HEK293 (cell line): ENCODE measurements around the gene HNF1B.

Source experiments
- CTCF ChIA-PET: fragments of 350-600 bp; formaldehyde crosslinking; extraction: SDS; loops from one replicate; lab custom pipeline; 2021; ENCODE audit warnings: antibody characterized with exemption; lab: Yijun Ruan, JAX
- POLR2A ChIA-PET: fragments of 300-600 bp; formaldehyde crosslinking; extraction: SDS; loops from one replicate; lab custom pipeline; 2020; ENCODE audit warnings: antibody characterized with exemption, inconsistent platforms; lab: Yijun Ruan, JAX
- H3K27ac ChIP-seq: fragments of 200-500 bp; sonication (Bioruptor generic); 2 replicates; pipeline ENCODE4 v1.5.1; 2014; ENCODE audit warnings: low read depth, low read length, control low read depth, inconsistent platforms; ENCODE audit errors: extremely low read depth
- H3K36me3 ChIP-seq, 2 experiments: fragments of 200-500 bp in 1 of 2; sonication (Bioruptor generic) in 1 of 2; 1 replicate in 1 of 2; 2 replicates in 1 of 2; pipeline ENCODE4 v1.5.1; 2014 to 2017; ENCODE audit warnings: inconsistent platforms in 2 of 2, low read length in 2 of 2; ENCODE audit not compliant: control insufficient read depth in 2 of 2, insufficient read depth in 1 of 2
- H3K4me1 ChIP-seq: fragments of 200-500 bp; sonication (Bioruptor generic); 2 replicates; pipeline ENCODE4 v1.5.1; 2014; ENCODE audit warnings: mild to moderate bottlenecking, low read length, inconsistent platforms; ENCODE audit not compliant: control insufficient read depth, insufficient read depth
- H3K4me3 ChIP-seq: 2 replicates; pipeline ENCODE4 v1.5.1; 2011; ENCODE audit warnings: low read depth, mild to moderate bottlenecking, control low read depth, low read length, moderate library complexity
- H3K9me3 ChIP-seq: fragments of 200-500 bp; sonication (Bioruptor generic); 2 replicates; pipeline ENCODE4 v1.5.1; 2014; ENCODE audit warnings: low read depth, low read length, inconsistent platforms; ENCODE audit not compliant: control insufficient read depth, insufficient read depth
- KLF7 ChIP-seq: fragments of 450-650 bp; formaldehyde crosslinking; IDR thresholded peaks from 2 replicates; pipeline ENCODE4 v1.5.1; 2016; ENCODE audit warnings: missing biosample characterization, missing genetic modification characterization, borderline replicate concordance
- MZF1 ChIP-seq: fragments of 450-650 bp; formaldehyde crosslinking; IDR thresholded peaks from 2 replicates; pipeline ENCODE4 v1.5.1; 2017; ENCODE audit warnings: missing biosample characterization, missing genetic modification characterization, borderline replicate concordance
- OVOL3 ChIP-seq: fragments of 450-650 bp; formaldehyde crosslinking; IDR thresholded peaks from 2 replicates; pipeline ENCODE4 v1.5.1; 2016; ENCODE audit warnings: missing biosample characterization, missing genetic modification characterization
- SALL2 ChIP-seq: fragments of 450-650 bp; formaldehyde crosslinking; IDR thresholded peaks from 2 replicates; pipeline ENCODE4 v1.5.0; 2017; ENCODE audit warnings: missing biosample characterization, mild to moderate bottlenecking, missing genetic modification characterization, borderline replicate concordance
- SP3 ChIP-seq: fragments of 450-650 bp; formaldehyde crosslinking; IDR thresholded peaks from 2 replicates; pipeline ENCODE4 v1.5.1; 2016; ENCODE audit warnings: missing biosample characterization, missing genetic modification characterization
- TCF7L2 ChIP-seq: IDR thresholded peaks from 2 replicates; pipeline ENCODE4 v1.6.1; 2011; ENCODE audit warnings: low read depth, mild to moderate bottlenecking, inconsistent platforms, low read length, moderate library complexity, borderline replicate concordance
- ZFHX2 ChIP-seq: fragments of 450-650 bp; formaldehyde crosslinking; conservative IDR thresholded peaks from 2 replicates; pipeline ENCODE4 v1.5.1; 2016; ENCODE audit warnings: missing biosample characterization, missing genetic modification characterization
- ZNF2 ChIP-seq: fragments of 450-650 bp; formaldehyde crosslinking; IDR thresholded peaks from 2 replicates; pipeline ENCODE4 v1.5.1; 2016; ENCODE audit warnings: missing biosample characterization, missing genetic modification characterization
- ZNF510 ChIP-seq: fragments of 450-650 bp; formaldehyde crosslinking; IDR thresholded peaks from 2 replicates; pipeline ENCODE4 v1.5.1; 2018; ENCODE audit warnings: mild to moderate bottlenecking, missing genetic modification characterization, missing biosample characterization; ENCODE audit not compliant: insufficient replicate concordance
- ZNF530 ChIP-seq: fragments of 450-650 bp; formaldehyde crosslinking; IDR thresholded peaks from 2 replicates; pipeline ENCODE4 v1.5.1; 2016; ENCODE audit warnings: low read depth, missing biosample characterization, missing genetic modification characterization
- ZNF561 ChIP-seq: fragments of 450-650 bp; IDR thresholded peaks from 2 replicates; pipeline ENCODE4 v1.5.1; 2018; ENCODE audit warnings: missing biosample characterization, missing genetic modification characterization, borderline replicate concordance
- ZNF596 ChIP-seq: fragments of 450-650 bp; IDR thresholded peaks from 2 replicates; pipeline ENCODE4 v1.5.0; 2018; ENCODE audit warnings: missing biosample characterization, mild to moderate bottlenecking, missing genetic modification characterization, moderate library complexity
- ZNF610 ChIP-seq: fragments of 450-650 bp; formaldehyde crosslinking; IDR thresholded peaks from 2 replicates; pipeline ENCODE4 v1.5.1; 2016; ENCODE audit warnings: missing biosample characterization, missing genetic modification characterization, borderline replicate concordance
- ZNF677 ChIP-seq: fragments of 450-650 bp; IDR thresholded peaks from 2 replicates; pipeline ENCODE4 v1.5.0; 2018; ENCODE audit warnings: missing biosample characterization, mild to moderate bottlenecking, missing genetic modification characterization, moderate library complexity
- ZNF707 ChIP-seq: fragments of 450-650 bp; formaldehyde crosslinking; IDR thresholded peaks from 2 replicates; pipeline ENCODE4 v1.5.1; 2016; ENCODE audit warnings: missing biosample characterization, missing genetic modification characterization
- ZNF792 ChIP-seq: fragments of 450-650 bp; formaldehyde crosslinking; IDR thresholded peaks from 2 replicates; pipeline ENCODE4 v1.5.1; 2016; ENCODE audit warnings: missing biosample characterization, missing genetic modification characterization
- TF ChIP-seq, protein P1 (sequence below): fragments of 450-650 bp; IDR thresholded peaks from 2 replicates; pipeline ENCODE4 v1.5.1; 2018; ENCODE audit warnings: missing biosample characterization, mild to moderate bottlenecking, missing genetic modification characterization
- TF ChIP-seq, protein P2 (sequence below): fragments of 450-650 bp; formaldehyde crosslinking; IDR thresholded peaks from 2 replicates; pipeline ENCODE4 v1.5.1; 2016; ENCODE audit warnings: missing biosample characterization, missing genetic modification characterization
- TF ChIP-seq, protein P3 (sequence below): fragments of 450-650 bp; formaldehyde crosslinking; IDR thresholded peaks from 2 replicates; pipeline ENCODE4 v1.5.1; 2016; ENCODE audit warnings: missing biosample characterization, missing genetic modification characterization
- TF ChIP-seq, protein P4 (sequence below): IDR thresholded peaks from 2 replicates; pipeline ENCODE4 v1.6.1; 2011; ENCODE audit warnings: mild to moderate bottlenecking, low read depth, low read length, borderline replicate concordance

HNF1B gene

DNA sequence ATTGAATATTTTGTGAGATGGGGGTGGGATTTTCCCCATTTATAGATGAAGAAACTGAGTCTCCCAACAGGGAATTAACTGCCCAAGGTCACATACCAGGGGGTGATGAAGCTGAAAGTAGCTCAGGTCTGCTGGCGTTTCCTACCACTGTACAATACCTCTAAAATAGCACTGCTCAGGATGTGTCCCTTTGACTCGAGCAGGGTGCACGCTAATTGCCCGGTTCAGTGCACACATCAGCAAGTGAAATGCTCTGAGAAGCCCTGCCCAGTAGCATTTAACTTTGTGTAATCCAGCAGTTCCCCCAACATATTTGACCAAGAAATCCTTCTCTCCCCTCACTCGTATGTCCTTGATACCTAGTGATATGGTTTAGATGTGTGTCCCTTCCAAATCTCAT is 51.5 kb downstream of the HNF1B start:
- H3K4me1 ChIP-seq = no peaks in the 10 kb centered on the region
- ChIA-PET CTCF (interaction anchor here (0.6 to 1.6 kb wide), 4 partner anchors 9 to 1089 kb away, joined by 3 to 5 read pairs (median 4); no protein-coding TSS in a partner anchor), POLR2A (interaction anchor here (0.5 kb wide), 1 partner anchor 160 kb away, joined by 9 read pairs; no protein-coding TSS in a partner anchor)
- H3K4me3 ChIP-seq = no peak overlapping the region
- H3K9me3 ChIP-seq = no peaks in the 10 kb centered on the region
- no peak overlapping the region for H3K27ac ChIP-seq
- TF ChIP-seq, protein P1, sequence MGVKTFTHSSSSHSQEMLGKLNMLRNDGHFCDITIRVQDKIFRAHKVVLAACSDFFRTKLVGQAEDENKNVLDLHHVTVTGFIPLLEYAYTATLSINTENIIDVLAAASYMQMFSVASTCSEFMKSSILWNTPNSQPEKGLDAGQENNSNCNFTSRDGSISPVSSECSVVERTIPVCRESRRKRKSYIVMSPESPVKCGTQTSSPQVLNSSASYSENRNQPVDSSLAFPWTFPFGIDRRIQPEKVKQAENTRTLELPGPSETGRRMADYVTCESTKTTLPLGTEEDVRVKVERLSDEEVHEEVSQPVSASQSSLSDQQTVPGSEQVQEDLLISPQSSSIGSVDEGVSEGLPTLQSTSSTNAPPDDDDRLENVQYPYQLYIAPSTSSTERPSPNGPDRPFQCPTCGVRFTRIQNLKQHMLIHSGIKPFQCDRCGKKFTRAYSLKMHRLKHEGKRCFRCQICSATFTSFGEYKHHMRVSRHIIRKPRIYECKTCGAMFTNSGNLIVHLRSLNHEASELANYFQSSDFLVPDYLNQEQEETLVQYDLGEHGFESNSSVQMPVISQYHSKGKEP (tag by site-specific recombination) = no peak
- no peak for TF ChIP-seq ZNF792 (tag by site-specific recombination)
- no peak for TF ChIP-seq SP3
- TF ChIP-seq ZFHX2 (tag by site-specific recombination) = no peak
- TF ChIP-seq KLF7 (tag by site-specific recombination) = no peak
- no peak for TF ChIP-seq ZNF2 (tag by site-specific recombination)
- no peak for TF ChIP-seq SALL2 (tag by site-specific recombination)
- TF ChIP-seq ZNF510 (tag by site-specific recombination) = no peak
- no peak for TF ChIP-seq ZNF677 (tag by site-specific recombination)
- TF ChIP-seq, protein P2, sequence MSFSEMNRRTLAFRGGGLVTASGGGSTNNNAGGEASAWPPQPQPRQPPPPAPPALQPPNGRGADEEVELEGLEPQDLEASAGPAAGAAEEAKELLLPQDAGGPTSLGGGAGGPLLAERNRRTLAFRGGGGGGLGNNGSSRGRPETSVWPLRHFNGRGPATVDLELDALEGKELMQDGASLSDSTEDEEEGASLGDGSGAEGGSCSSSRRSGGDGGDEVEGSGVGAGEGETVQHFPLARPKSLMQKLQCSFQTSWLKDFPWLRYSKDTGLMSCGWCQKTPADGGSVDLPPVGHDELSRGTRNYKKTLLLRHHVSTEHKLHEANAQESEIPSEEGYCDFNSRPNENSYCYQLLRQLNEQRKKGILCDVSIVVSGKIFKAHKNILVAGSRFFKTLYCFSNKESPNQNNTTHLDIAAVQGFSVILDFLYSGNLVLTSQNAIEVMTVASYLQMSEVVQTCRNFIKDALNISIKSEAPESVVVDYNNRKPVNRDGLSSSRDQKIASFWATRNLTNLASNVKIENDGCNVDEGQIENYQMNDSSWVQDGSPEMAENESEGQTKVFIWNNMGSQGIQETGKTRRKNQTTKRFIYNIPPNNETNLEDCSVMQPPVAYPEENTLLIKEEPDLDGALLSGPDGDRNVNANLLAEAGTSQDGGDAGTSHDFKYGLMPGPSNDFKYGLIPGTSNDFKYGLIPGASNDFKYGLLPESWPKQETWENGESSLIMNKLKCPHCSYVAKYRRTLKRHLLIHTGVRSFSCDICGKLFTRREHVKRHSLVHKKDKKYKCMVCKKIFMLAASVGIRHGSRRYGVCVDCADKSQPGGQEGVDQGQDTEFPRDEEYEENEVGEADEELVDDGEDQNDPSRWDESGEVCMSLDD (tag by site-specific recombination) = no peak
- no peaks in the 10 kb centered on the region for H3K36me3 ChIP-seq

DNA sequence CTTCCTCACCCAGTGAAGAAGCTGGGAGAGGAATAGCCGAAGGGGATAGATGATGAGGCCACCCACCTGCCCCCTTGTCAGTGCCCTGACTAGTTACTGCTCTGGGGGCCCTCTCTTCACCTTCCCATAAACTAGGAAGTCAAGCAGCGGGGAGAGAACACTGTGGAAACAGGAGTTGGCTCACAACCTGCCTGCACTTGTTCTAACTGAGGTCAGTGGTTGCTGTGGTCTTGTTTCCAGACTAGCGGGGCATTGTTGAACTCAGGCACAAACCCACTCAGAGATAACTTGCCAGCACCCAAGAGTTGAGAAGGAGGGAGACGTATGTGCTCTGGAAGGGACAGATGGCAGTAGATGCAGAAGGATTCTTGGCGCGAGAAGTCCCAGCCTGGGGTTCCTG is 53.1 kb downstream of the HNF1B start:
- TF ChIP-seq ZNF792 (tag by site-specific recombination) (no peak), ZNF677 (tag by site-specific recombination) (no peak), MZF1 (tag by site-specific recombination) (no peak), ZNF610 (tag by site-specific recombination) (no peak), OVOL3 (tag by site-specific recombination) (no peak), TCF7L2 (no peak), ZNF530 (no peak), ZNF561 (tag by site-specific recombination) (no peak), ZNF707 (tag by site-specific recombination) (no peak), ZNF596 (no peak)
- TF ChIP-seq, protein P3, sequence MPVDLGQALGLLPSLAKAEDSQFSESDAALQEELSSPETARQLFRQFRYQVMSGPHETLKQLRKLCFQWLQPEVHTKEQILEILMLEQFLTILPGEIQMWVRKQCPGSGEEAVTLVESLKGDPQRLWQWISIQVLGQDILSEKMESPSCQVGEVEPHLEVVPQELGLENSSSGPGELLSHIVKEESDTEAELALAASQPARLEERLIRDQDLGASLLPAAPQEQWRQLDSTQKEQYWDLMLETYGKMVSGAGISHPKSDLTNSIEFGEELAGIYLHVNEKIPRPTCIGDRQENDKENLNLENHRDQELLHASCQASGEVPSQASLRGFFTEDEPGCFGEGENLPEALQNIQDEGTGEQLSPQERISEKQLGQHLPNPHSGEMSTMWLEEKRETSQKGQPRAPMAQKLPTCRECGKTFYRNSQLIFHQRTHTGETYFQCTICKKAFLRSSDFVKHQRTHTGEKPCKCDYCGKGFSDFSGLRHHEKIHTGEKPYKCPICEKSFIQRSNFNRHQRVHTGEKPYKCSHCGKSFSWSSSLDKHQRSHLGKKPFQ (tag by site-specific recombination) = no peak
- TF ChIP-seq, protein P4, sequence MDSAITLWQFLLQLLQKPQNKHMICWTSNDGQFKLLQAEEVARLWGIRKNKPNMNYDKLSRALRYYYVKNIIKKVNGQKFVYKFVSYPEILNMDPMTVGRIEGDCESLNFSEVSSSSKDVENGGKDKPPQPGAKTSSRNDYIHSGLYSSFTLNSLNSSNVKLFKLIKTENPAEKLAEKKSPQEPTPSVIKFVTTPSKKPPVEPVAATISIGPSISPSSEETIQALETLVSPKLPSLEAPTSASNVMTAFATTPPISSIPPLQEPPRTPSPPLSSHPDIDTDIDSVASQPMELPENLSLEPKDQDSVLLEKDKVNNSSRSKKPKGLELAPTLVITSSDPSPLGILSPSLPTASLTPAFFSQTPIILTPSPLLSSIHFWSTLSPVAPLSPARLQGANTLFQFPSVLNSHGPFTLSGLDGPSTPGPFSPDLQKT = no peak
- POLR2A ChIA-PET = no interaction called here
- no peaks in the 10 kb centered on the region for H3K9me3 ChIP-seq
- CTCF ChIA-PET = no interaction called here
- H3K4me1 ChIP-seq = no peaks in the 10 kb centered on the region
- H3K4me3 ChIP-seq = no peak overlapping the region
- H3K36me3 ChIP-seq = no peaks in the 10 kb centered on the region
- no peak overlapping the region for H3K27ac ChIP-seq
